Left kidney (tissue), 2 donors: ENCODE results near the gene MCRS1. TPM values are rescaled to one million over a fixed set of nuclear protein-coding genes. Genes with fewer than 3 reads are reported as not detected.
"Not testable (repeated sequence)": the region's sequence is repeated elsewhere in the genome, so short reads cannot be mapped to it uniquely, and the experiment has no call there.

Experiments used
- DNase-seq: peaks from one replicate; pipeline ENCODE4 v3.0.0-alpha.2; 2013
- polyA plus RNA-seq: library from polyadenylated mRNA; unstranded; fragments of 120-200 nt; gene quantifications from one replicate; pipeline ENCODE4 v1.2.1, GENCODE V29; 2013; ENCODE audit not compliant: insufficient read length

MCRS1 gene
- polyA plus RNA-seq, 1 donor: 61.6 TPM

DNA sequence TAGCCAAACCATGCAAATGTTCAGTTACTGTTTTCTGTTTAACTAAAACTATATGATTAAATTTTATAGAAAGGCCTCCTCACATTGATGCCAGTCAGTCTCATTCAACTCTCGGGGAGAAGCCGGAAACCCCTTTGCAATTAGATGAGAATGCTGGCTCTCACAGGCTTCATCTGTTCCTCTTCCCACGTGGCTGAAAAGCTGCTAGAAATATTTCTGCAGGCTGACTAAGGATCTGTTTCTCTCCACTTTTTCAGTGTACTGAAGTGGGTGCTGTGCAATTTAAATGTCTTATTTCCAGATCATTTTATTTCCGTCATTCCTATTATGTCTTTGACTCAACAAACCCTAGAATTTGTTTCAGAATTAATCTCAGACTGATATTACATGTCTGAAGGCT lies 46.6 kb downstream of the MCRS1 start:
- DNase-seq: no peak

DNA sequence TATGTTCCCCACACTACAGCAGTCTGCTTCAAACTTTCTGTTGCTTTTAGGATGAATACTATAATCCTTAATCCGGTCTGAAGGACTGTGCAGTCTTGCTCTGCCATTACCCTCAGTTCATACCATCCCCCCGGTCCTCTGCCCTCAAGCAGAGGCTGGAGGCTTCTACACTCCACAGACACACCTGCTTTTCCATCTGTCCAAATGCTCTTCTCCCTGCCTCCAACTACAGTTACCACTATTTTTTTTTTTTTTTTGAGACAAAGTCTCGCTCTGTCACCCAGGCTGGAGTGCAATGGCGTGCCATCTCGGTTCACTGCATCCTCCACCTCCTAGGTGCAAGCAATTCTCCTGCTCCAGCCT lies 48.4 kb downstream of the MCRS1 start:
- DNase-seq: no peak

DNA sequence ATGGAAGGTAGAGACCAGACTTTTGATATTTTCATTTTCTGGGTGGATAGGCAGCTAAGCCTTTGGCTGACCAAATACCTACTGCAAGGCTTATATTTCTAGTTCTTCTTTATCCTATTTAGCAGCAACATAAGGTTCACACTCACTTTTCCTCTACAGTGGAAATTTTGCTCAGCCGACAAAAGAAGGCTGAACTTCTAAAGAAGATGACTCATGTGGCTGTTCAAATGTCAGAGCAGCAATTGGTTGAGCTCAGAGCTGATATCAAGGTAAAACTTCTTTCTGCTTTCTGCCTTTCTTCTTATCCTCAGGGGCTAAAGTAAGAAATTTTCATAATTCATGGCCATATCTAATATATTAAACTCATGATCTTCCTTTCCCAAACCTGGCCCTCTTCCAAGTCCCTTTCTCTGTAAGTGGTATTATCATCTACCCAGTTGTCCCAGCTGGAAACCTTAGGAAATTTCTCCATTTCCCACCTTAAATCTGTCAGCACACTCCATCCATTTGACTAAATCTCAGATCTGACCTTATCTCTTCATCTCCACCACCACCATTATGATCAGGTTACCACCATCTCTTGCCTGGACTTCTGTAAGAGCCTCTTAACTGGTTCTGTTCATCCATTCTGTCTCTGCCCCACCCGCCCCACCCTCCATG lies 48.9 kb downstream of the MCRS1 start:
- no peak for DNase-seq

DNA sequence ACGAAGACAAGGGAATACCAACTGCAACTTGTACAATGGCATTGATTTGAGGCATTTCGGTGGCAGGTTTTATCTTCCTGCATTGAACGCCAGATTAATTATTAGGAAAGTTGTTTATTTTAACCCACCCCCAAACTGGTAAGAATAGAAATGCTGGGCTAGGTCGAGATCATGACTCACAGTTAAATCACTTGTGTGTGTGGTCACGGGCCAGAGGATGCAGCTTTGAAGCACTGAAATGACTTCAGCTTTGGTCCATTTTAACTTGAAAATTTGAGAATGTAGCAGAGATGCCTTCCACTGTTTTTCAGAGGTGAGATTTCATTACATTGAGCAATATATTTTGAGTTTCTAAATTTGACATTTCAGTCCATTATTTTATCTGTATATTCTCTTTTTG lies 52.7 kb downstream of the MCRS1 start:
- DNase-seq: no peak

DNA sequence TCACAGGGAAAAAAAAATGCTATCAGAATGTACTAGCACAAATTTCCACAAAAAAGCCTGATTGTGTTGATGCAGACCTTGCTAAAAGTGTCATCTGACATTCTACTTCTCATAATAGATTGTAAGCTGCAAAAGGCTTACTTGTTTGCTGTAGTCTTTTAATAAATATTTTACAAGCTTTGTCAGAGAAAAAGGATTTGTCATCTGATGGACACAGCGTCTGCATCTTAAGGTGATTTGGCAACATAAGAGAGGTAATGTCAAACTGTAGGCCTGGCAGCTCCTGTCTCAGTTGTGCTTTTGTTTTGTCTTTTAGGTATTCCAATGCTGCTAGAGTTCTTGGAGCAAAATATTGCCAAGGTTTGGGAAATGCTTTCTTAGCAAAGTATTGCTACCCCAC lies 55.4 kb downstream of the MCRS1 start:
- no peak for DNase-seq

DNA sequence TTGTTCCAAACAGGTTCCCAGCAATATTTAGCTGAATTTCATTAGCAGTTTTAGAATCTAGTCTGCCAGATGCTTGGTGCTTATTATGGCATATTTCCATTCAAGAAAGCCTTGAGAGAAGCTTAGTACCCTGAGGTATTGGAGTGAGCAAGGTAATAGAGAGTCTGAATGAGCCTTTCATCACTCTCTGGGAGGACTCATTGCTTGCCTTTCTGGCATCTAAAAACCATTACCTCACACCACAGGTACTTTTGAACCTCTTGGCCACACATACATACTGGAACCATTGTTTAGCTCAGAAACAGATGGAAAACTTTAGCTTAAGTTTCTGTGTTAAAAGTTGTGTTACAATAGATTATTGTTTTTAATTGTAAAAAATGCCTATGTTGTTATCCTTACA lies 56.5 kb downstream of the MCRS1 start:
- DNase-seq: no peak

DNA sequence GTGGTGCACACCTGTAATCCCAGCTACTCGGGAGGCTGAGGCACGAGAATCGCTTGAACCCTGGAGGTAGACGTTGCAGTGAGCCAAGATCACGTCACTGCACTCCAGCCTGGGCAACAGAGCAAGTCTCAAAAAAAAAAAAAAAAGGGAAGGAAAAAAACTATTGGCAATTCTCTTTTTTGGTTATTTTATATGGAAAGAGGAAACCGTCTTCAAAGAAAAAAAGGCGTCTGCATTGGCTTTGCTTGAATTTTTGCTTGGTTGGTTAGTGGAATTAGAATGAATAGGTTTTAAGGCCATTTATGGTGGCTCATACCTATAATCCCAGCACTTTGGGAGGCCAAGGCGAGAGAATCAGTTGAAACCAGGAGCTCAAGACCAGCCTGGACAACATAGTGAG lies 58.3 kb downstream of the MCRS1 start:
- not testable (repeated sequence) for DNase-seq

Other genes starting within 250 kb of the MCRS1 start
- gene TROAP, start 244.9 kb downstream of the MCRS1 start, polyA plus RNA-seq: 35.9 TPM
- 1.2 TPM for gene C1QL4, start 231.0 kb downstream of the MCRS1 start, polyA plus RNA-seq
- 30.2 TPM for gene DNAJC22, start 221.3 kb downstream of the MCRS1 start, polyA plus RNA-seq
- gene SPATS2, start 200.7 kb downstream of the MCRS1 start, polyA plus RNA-seq: 60.5 TPM
- 5.2 TPM for gene KCNH3, start 29.1 kb downstream of the MCRS1 start, polyA plus RNA-seq
- gene FAM186B, start 37.5 kb upstream of the MCRS1 start, polyA plus RNA-seq: 3.1 TPM
- 29.5 TPM for gene PRPF40B, start 55.4 kb upstream of the MCRS1 start, polyA plus RNA-seq
- gene FMNL3, start 139.3 kb upstream of the MCRS1 start, polyA plus RNA-seq: 46.3 TPM
- 721 TPM for gene TMBIM6, start 173.4 kb upstream of the MCRS1 start, polyA plus RNA-seq